Activated T-helper 2 cell treated with anti-CD3 and anti-CD28 coated beads, Interferon-gamma antibody, Interleukin-2, Interleukin-4, amounts not matched to agents 10 μg/mL and 5 μg/mL and 100 μg/mL, durations not matched to agents 14 hours and 24 hours and 36 hours (primary cell): Measurements from ENCODE around the gene TRMT6. TPM values are rescaled to one million over a fixed set of nuclear protein-coding genes. Genes with fewer than 3 reads are reported as not detected.
A peak's percentile ranks its signal among the peaks of the same experiment; 100 is the strongest.

Experiments
- DNase-seq: peaks from one replicate; pipeline ENCODE4 v3.0.0; 2021; ENCODE audit warnings: low spot score
- H3K27ac Mint-ChIP-seq: one replicate; pipeline ENCODE4 v1.8.0; 2021; ENCODE audit warnings: mixed read lengths
- H3K27me3 Mint-ChIP-seq: one replicate; pipeline ENCODE4 v1.8.0; 2021; ENCODE audit warnings: low read depth, mixed read lengths
- H3K36me3 Mint-ChIP-seq: one replicate; pipeline ENCODE4 v1.8.0; 2021; ENCODE audit warnings: low read depth, mixed read lengths
- H3K4me1 Mint-ChIP-seq: one replicate; pipeline ENCODE4 v1.8.0; 2021; ENCODE audit warnings: low read depth, mixed read lengths
- H3K4me3 Mint-ChIP-seq: one replicate; pipeline ENCODE4 v1.8.0; 2021; ENCODE audit warnings: low read depth, mild to moderate bottlenecking, moderate library complexity, mixed read lengths
- H3K9me3 Mint-ChIP-seq: one replicate; pipeline ENCODE4 v1.8.0; 2021; ENCODE audit warnings: mixed read lengths
- intact Hi-C: fragments of 100-400 bp; cut with micrococcal nuclease; formaldehyde crosslinking; loops from one replicate; pipeline ENCODE4 v1.15.1; 2023
- total RNA-seq: library from RNA; stranded (reverse); gene quantifications from 2 replicates; pipeline ENCODE4 v1.2.3, GENCODE V29; 2022

TRMT6 gene
- 25.5 and 27.5 TPM in 2 replicates for total RNA-seq

DNA sequence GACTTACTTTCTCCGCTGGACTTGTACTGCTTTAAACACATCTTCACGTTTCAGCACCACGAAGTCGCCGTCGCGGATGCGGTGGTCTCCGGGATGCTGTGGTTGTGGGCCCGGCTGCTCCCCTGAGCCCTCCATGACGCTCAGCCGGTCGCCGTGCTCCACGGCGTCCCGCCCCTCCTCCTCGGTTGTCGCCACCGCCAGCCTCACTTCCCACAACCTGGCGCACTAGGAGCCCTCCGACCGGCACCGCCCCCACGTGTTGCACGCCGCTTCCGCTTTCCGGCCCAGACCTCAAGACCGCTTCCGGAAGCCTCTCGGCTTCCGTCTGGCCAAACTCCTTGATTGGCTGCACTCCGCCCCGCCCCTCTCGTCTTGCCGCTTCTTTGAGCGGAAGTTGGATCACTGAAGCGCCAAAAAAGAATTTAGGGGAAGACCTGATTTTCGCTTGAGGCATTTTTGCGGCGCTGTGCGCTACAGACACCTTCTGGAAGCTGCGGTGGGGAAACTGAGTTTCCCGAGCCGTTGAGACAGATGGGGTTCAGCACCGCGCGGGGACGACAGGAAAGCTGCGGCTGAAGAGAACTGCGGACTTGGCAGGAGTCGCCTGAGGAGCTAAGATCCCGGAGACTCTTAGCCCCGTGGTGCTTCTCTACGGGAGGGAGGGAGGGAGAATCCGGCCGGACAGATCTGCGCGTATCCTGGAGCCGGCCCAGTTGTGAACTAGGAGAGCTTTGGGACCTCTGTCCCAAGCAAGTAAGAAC, at the start of gene TRMT6, which contains the start of gene MCM8:
TRMT6 (minus strand) TSS at position 263 of the 761 bp plus-strand sequence; CDS start at position 135, 128 bp downstream.
MCM8 (plus strand) TSS at position 382 of the 761 bp plus-strand sequence. CDS start 1,364 bp downstream, outside the sequence.
- intact Hi-C loops, result loop anchor here (1.0 to 10.0 kb wide), 5 partner anchors 30 to 826 kb away; partner anchors contain the start of gene CDS2

GRCh38 chr20:5999783-6000182, 49.5 kb upstream of the TRMT6 start:
- Mint-ChIP-seq H3K4me1 (peaks cover 24% of the 10 kb centered on the region), H3K9me3 (no peaks in the 10 kb centered on the region), H3K27ac (no peak overlapping the region), H3K36me3 (peaks cover 35% of the 10 kb centered on the region), H3K4me3 (no peak overlapping the region), H3K27me3 (no peaks in the 10 kb centered on the region)
- no peak for DNase-seq
- intact Hi-C loops, result no loop called here

More for the DNA sequence above, at the start of gene TRMT6, which contains the start of gene MCM8:
- Mint-ChIP-seq H3K36me3 (peaks cover 72% of the 10 kb centered on the region), H3K9me3 (no peaks in the 10 kb centered on the region), H3K27me3 (no peaks in the 10 kb centered on the region), H3K27ac (peak within 1 kb of the TSS; percentile 94), H3K4me1 (peaks cover 53% of the 10 kb centered on the region), H3K4me3 (peak within 1 kb of the TSS; percentile 95)
- peak; percentile 95 for DNase-seq

DNA sequence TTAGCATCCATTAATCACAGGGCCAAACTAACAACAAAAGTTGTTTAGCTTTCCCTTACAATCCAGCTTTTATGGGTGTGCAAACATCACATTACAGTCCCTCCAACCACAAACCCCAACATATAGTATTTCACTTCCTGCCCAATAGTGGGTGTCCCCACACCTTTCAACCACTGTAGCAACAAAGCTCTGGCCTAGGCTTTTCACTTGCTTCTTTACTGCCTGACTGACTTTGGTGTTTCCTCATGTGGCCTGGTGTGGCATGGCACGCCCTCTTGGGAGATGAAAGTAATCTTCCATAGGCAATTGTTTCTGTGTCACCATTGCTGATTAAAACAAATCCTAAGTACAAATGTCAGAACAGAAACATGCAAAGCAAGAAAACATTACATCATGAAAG, 46.4 kb upstream of the TRMT6 start:
- H3K27ac Mint-ChIP-seq, result peak overlapping the region; percentile 60
- no peak overlapping the region for H3K4me3 Mint-ChIP-seq
- no peaks in the 10 kb centered on the region for H3K27me3 Mint-ChIP-seq
- H3K36me3 Mint-ChIP-seq, result peaks cover 43% of the 10 kb centered on the region
- peaks cover 21% of the 10 kb centered on the region for H3K4me1 Mint-ChIP-seq
- peak; percentile 62 for DNase-seq
- H3K9me3 Mint-ChIP-seq, result no peaks in the 10 kb centered on the region
- intact Hi-C loops, result loop anchor here (2.0 kb wide), 1 partner anchor 46 kb away; the partner anchor contains the start of genes MCM8 and TRMT6

DNA sequence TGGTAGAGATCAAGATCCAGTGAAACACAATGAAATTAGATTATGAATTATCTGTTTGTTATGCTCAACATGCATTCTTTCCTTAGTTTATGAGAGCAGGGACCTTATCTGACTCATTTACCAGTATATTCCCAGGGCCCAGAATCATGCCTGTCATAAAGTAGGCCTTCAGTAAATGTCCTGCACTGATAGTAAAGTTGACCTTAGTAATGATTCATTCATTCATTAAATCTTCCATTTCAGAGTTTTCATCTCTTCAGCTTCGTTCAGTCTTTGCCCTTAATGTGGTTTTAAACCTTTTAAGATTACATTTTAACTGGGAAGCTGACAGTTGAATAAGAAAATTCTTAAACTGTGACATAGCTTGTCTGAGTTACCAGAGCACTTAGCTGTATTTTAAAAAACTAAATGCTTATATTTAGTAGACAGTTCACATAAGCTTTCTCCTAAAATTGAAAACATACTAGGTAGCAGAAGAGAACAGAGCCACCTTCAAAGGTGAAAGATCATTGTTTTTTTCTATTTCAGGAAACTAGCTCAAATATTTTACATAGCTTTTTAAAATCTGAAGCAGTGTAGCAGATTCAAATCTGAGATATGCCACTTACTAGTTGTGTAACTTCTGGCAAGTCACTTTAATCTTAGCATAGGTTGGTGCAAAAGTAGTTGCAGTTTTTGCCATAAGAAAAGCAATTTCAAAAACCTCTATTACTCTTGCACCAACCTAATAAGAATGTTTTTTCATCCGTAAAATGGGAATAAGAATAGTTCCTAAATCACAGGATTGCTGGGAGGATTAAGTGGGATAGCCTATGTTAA, 41.5 kb upstream of the TRMT6 start:
- Mint-ChIP-seq H3K9me3 (no peaks in the 10 kb centered on the region), H3K27me3 (no peaks in the 10 kb centered on the region), H3K4me3 (no peak overlapping the region), H3K36me3 (peaks cover 52% of the 10 kb centered on the region), H3K27ac (no peak overlapping the region), H3K4me1 (peaks cover 23% of the 10 kb centered on the region)
- intact Hi-C loops, result no loop called here
- DNase-seq, result no peak

- Mint-ChIP-seq H3K27ac (no peak overlapping the region), H3K36me3 (peaks cover 52% of the 10 kb centered on the region), H3K27me3 (no peaks in the 10 kb centered on the region), H3K4me3 (no peak overlapping the region), H3K4me1 (peaks cover 20% of the 10 kb centered on the region), H3K9me3 (no peaks in the 10 kb centered on the region)
- intact Hi-C loops, result no loop called here
- no peak for DNase-seq
Observed at GRCh38 chr20:5990946-5991345, 40.6 kb upstream of the TRMT6 start.

- DNase-seq, result no peak
- no peak overlapping the region for H3K27ac Mint-ChIP-seq
- H3K27me3 Mint-ChIP-seq, result no peaks in the 10 kb centered on the region
- peaks cover 17% of the 10 kb centered on the region for H3K4me1 Mint-ChIP-seq
- intact Hi-C loops, result no loop called here
- H3K36me3 Mint-ChIP-seq, result peaks cover 50% of the 10 kb centered on the region
- H3K4me3 Mint-ChIP-seq, result no peak overlapping the region
- no peaks in the 10 kb centered on the region for H3K9me3 Mint-ChIP-seq
Observed at GRCh38 chr20:5989539-5989938, 39.2 kb upstream of the TRMT6 start.

DNA sequence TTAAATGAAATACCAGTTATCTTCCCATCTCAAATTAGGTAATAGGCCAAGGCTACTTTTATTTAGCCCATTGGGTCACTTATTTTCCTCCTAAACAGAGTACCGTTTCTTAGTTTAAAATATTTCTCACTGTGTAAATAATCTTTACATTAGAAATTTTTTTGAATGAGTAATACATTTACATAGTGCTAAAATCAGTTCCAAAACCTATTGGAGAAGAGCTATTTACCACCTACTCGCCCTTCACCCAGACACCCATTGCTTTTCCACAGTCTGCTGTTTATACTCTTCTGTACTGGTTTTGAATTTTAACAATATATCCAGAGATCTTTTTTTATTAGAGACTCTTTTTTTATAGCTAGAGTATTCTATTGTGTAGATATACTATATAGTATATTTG, 37.0 kb upstream of the TRMT6 start:
- H3K27me3 Mint-ChIP-seq, result no peaks in the 10 kb centered on the region

GRCh38 chr20:5980720-5981538, 30.6 kb upstream of the TRMT6 start:
- Mint-ChIP-seq H3K9me3 (no peaks in the 10 kb centered on the region), H3K36me3 (peaks cover 64% of the 10 kb centered on the region)

More for the DNA sequence above, 37.0 kb upstream of the TRMT6 start:
- no peaks in the 10 kb centered on the region for H3K9me3 Mint-ChIP-seq
- H3K27ac Mint-ChIP-seq, result no peak overlapping the region
- peaks cover 59% of the 10 kb centered on the region for H3K36me3 Mint-ChIP-seq
- peaks cover 17% of the 10 kb centered on the region for H3K4me1 Mint-ChIP-seq
- no peak for DNase-seq
- intact Hi-C loops, result no loop called here
- no peak overlapping the region for H3K4me3 Mint-ChIP-seq

DNA sequence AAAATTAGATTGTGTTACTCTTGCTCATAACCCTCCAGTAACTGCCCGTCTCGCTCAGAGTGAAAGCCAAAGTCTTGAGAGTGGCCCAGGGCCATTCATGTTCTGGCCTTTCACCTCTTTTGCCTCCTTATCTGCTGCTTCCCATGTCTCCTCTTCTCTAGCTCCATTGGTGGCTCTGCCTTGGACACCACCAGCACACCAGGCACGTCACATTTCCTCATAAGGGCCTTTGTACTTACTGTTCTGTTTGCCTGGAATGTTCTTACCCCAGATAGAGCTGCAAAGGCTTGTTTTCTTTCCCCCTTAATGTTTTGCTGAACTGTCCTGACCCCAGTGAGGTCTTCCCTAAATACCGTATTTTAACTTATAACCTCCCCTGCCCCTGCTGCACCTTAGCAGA, 29.5 kb upstream of the TRMT6 start:
- intact Hi-C loops, result no loop called here
- peaks cover 58% of the 10 kb centered on the region for H3K36me3 Mint-ChIP-seq
- no peak overlapping the region for H3K4me3 Mint-ChIP-seq
- peak overlapping the region; percentile 19 for H3K27ac Mint-ChIP-seq
- no peak for DNase-seq
- no peaks in the 10 kb centered on the region for H3K9me3 Mint-ChIP-seq
- H3K4me1 Mint-ChIP-seq, result no peaks in the 10 kb centered on the region
- H3K27me3 Mint-ChIP-seq, result no peaks in the 10 kb centered on the region

More at GRCh38 chr20:5980720-5981538, 30.6 kb upstream of the TRMT6 start:
- H3K27ac Mint-ChIP-seq, result no peak overlapping the region
- no peak for DNase-seq
- intact Hi-C loops, result no loop called here
- no peaks in the 10 kb centered on the region for H3K27me3 Mint-ChIP-seq
- no peak overlapping the region for H3K4me3 Mint-ChIP-seq
- no peaks in the 10 kb centered on the region for H3K4me1 Mint-ChIP-seq

DNA sequence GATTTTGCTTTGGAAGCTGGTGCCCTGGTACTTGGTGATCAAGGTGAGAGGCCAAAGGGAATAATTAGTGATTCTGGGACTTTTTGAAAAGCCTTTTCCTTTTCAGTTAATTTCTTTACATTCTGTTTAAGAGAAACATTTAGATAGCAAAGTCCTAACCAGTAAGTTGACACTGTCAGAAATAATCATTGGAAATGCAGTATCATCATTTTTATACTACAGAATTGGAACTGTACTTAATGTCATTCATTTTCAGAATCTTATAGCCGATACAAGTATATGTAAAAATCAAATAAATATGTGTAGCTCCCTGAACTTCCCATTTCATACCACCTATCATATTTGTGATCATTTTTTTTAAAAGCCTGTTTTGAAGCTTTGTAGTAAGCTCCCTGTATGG, 27.6 kb upstream of the TRMT6 start:
- Mint-ChIP-seq H3K36me3 (peaks cover 48% of the 10 kb centered on the region), H3K4me3 (no peak overlapping the region), H3K9me3 (no peaks in the 10 kb centered on the region), H3K27ac (no peak overlapping the region), H3K4me1 (no peaks in the 10 kb centered on the region), H3K27me3 (no peaks in the 10 kb centered on the region)
- DNase-seq, result no peak
- intact Hi-C loops, result no loop called here

DNA sequence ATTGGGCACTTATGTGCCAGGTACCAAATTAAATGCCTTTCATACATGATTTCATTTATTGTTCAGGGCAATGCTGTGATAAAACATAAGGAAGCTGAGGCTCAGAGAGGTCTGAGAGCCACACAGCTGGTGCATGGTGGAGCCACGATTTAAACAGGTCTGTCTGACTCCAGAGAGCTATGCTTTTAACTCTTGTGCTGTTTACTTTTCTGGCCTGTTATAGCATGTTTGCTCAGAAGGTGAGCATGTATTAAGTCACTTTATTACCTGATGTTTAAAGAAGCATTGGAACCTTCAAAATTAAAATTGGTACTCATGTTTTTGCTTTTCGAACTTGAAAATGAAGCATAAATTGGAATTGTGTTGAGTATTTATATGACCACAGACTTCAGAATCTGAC, 26.9 kb upstream of the TRMT6 start:
- Mint-ChIP-seq H3K4me3 (no peak overlapping the region), H3K27me3 (no peaks in the 10 kb centered on the region), H3K4me1 (no peaks in the 10 kb centered on the region), H3K27ac (no peak overlapping the region), H3K36me3 (peaks cover 49% of the 10 kb centered on the region), H3K9me3 (no peaks in the 10 kb centered on the region)
- intact Hi-C loops, result no loop called here
- DNase-seq, result no peak

- Mint-ChIP-seq H3K27ac (no peak overlapping the region), H3K9me3 (no peaks in the 10 kb centered on the region), H3K4me1 (no peaks in the 10 kb centered on the region), H3K36me3 (peaks cover 51% of the 10 kb centered on the region), H3K27me3 (no peaks in the 10 kb centered on the region), H3K4me3 (no peak overlapping the region)
- no peak for DNase-seq
- intact Hi-C loops, result no loop called here
Observed at GRCh38 chr20:5975778-5976177, 25.4 kb upstream of the TRMT6 start.
